HL-60 (cell line): Measurements from ENCODE around the gene SERPINE2.

ENCODE experiments used
- GABPA ChIP-seq: IDR thresholded peaks from 2 replicates; pipeline ENCODE4 v1.6.1; 2012; ENCODE audit warnings: low read depth
- POLR2AphosphoS5 ChIP-seq: IDR thresholded peaks from 2 replicates; pipeline ENCODE4 v1.6.1; 2012; ENCODE audit warnings: low read depth
- TF ChIP-seq, protein P1 (sequence below): IDR thresholded peaks from 2 replicates; pipeline ENCODE4 v1.6.1; 2012; ENCODE audit warnings: low read depth; ENCODE audit not compliant: insufficient replicate concordance
- TF ChIP-seq, protein P2 (sequence below): IDR thresholded peaks from one replicate; pipeline ENCODE4 v1.5.1; 2011; ENCODE audit warnings: low read length, control low read depth, inconsistent platforms; ENCODE audit not compliant: insufficient read depth

DNA sequence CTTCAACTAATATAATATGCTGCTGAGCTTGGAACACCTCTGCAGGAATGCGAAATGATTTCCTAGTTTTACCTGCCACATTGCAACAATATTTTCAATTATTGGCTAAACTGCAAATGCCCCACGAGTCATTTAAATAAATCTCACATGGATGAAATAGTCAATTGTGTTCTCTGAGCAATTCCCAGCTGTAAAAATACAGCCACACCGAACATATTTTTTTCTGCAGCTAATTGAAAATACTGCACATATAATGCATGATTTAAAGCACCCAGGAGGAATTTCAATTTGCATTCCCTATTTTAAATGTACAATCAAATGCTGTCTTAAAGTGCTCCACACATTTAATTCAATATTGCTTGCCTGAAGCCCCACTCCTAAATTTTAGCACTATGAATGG is 18.6 kb downstream of the SERPINE2 start:
- TF ChIP-seq, protein P1, sequence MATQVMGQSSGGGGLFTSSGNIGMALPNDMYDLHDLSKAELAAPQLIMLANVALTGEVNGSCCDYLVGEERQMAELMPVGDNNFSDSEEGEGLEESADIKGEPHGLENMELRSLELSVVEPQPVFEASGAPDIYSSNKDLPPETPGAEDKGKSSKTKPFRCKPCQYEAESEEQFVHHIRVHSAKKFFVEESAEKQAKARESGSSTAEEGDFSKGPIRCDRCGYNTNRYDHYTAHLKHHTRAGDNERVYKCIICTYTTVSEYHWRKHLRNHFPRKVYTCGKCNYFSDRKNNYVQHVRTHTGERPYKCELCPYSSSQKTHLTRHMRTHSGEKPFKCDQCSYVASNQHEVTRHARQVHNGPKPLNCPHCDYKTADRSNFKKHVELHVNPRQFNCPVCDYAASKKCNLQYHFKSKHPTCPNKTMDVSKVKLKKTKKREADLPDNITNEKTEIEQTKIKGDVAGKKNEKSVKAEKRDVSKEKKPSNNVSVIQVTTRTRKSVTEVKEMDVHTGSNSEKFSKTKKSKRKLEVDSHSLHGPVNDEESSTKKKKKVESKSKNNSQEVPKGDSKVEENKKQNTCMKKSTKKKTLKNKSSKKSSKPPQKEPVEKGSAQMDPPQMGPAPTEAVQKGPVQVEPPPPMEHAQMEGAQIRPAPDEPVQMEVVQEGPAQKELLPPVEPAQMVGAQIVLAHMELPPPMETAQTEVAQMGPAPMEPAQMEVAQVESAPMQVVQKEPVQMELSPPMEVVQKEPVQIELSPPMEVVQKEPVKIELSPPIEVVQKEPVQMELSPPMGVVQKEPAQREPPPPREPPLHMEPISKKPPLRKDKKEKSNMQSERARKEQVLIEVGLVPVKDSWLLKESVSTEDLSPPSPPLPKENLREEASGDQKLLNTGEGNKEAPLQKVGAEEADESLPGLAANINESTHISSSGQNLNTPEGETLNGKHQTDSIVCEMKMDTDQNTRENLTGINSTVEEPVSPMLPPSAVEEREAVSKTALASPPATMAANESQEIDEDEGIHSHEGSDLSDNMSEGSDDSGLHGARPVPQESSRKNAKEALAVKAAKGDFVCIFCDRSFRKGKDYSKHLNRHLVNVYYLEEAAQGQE = no peak
- TF ChIP-seq, protein P2, sequence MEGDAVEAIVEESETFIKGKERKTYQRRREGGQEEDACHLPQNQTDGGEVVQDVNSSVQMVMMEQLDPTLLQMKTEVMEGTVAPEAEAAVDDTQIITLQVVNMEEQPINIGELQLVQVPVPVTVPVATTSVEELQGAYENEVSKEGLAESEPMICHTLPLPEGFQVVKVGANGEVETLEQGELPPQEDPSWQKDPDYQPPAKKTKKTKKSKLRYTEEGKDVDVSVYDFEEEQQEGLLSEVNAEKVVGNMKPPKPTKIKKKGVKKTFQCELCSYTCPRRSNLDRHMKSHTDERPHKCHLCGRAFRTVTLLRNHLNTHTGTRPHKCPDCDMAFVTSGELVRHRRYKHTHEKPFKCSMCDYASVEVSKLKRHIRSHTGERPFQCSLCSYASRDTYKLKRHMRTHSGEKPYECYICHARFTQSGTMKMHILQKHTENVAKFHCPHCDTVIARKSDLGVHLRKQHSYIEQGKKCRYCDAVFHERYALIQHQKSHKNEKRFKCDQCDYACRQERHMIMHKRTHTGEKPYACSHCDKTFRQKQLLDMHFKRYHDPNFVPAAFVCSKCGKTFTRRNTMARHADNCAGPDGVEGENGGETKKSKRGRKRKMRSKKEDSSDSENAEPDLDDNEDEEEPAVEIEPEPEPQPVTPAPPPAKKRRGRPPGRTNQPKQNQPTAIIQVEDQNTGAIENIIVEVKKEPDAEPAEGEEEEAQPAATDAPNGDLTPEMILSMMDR = no peak
- no peak for TF ChIP-seq POLR2AphosphoS5
- no peak for TF ChIP-seq GABPA
